DMS153 (cell line): ENCODE data around the gene HAUS3.

Experiments used
- DNase-seq: peaks from one replicate; lab custom pipeline; 2025; lab: John Stamatoyannopoulos, UW

HAUS3 gene

GRCh38 chr4:2263926-2264321 lies 22.0 kb upstream of the HAUS3 start:
- no peak for DNase-seq

GRCh38 chr4:2262944-2263250 lies 21.0 kb upstream of the HAUS3 start:
- no peak for DNase-seq

GRCh38 chr4:2262145-2262943 lies 20.4 kb upstream of the HAUS3 start:
- peak; percentile 94 for DNase-seq

- DNase-seq: no peak
These were observed 19.9 kb upstream of the HAUS3 start, which contains the start of gene MXD4 for GRCh38 chr4:2261853-2262144. MXD4 (minus strand) TSS chr4:2262109; CDS start chr4:2261980, 129 bp downstream.

- no peak for DNase-seq
These were observed 19.4 kb upstream of the HAUS3 start for GRCh38 chr4:2261110-2261852.

GRCh38 chr4:2260344-2261109 lies 18.6 kb upstream of the HAUS3 start:
- DNase-seq: no peak

- no peak for DNase-seq
These were observed 17.8 kb upstream of the HAUS3 start for GRCh38 chr4:2259541-2260343.

- no peak for DNase-seq
These were observed 17.2 kb upstream of the HAUS3 start for GRCh38 chr4:2259036-2259540.

GRCh38 chr4:2258091-2259035 lies 16.4 kb upstream of the HAUS3 start:
- no peak for DNase-seq

- no peak for DNase-seq
These were observed 15.6 kb upstream of the HAUS3 start for GRCh38 chr4:2257361-2258081.

- DNase-seq: no peak
These were observed 14.9 kb upstream of the HAUS3 start for GRCh38 chr4:2256781-2257191.

GRCh38 chr4:2256156-2256731 lies 14.3 kb upstream of the HAUS3 start:
- no peak for DNase-seq

GRCh38 chr4:2255501-2256155 lies 13.7 kb upstream of the HAUS3 start:
- no peak for DNase-seq

- DNase-seq: no peak
These were observed 13.0 kb upstream of the HAUS3 start for GRCh38 chr4:2254665-2255500.

- DNase-seq: no peak
These were observed 11.5 kb upstream of the HAUS3 start for GRCh38 chr4:2253160-2254084.

- no peak for DNase-seq
These were observed 10.7 kb upstream of the HAUS3 start for GRCh38 chr4:2252530-2253091.
